Keratinocyte (primary cell): ENCODE data around the gene RBCK1. TPM values are rescaled to one million over a fixed set of nuclear protein-coding genes. Genes with fewer than 3 reads are reported as not detected.
A peak's percentile ranks its signal among the peaks of the same experiment; 100 is the strongest.

Experiments
- DNase-seq: peaks from one replicate; pipeline ENCODE4 v3.0.0-alpha.2; 2011; ENCODE audit warnings: low read depth, missing footprints, low spot score
- FAIRE-seq: peaks from 2 replicates; lab custom pipeline; 2011; peaks lifted over from hg19 to GRCh38; lab: Jason Lieb, UNC
- H2AFZ ChIP-seq: 2 replicates; pipeline ENCODE4 v1.6.0; 2012; ENCODE audit warnings: low read length, control low read depth, inconsistent platforms; ENCODE audit not compliant: control insufficient read depth
- H3K27ac ChIP-seq: 2 replicates; pipeline ENCODE4 v1.5.1; 2011; ENCODE audit warnings: low read length; ENCODE audit not compliant: control insufficient read depth, insufficient read depth
- H3K27me3 ChIP-seq: 3 replicates; pipeline ENCODE4 v1.6.0; 2011; ENCODE audit warnings: low read length; ENCODE audit not compliant: control insufficient read depth, insufficient read depth; ENCODE audit errors: extremely low read depth
- H3K36me3 ChIP-seq, 2 experiments: 2 replicates in 1 of 2; 3 replicates in 1 of 2; pipeline ENCODE4 v1.5.1; 2011; ENCODE audit warnings: low read length in 2 of 2, mild to moderate bottlenecking in 1 of 2; ENCODE audit not compliant: control insufficient read depth in 2 of 2, insufficient read depth in 2 of 2; ENCODE audit errors: extremely low read depth in 1 of 2
- H3K4me1 ChIP-seq: 3 replicates; pipeline ENCODE4 v1.5.1; 2011; ENCODE audit warnings: low read length; ENCODE audit not compliant: control insufficient read depth, insufficient read depth; ENCODE audit errors: extremely low read depth
- H3K4me2 ChIP-seq: 3 replicates; pipeline ENCODE4 v1.6.0; 2011; ENCODE audit warnings: low read depth, low read length; ENCODE audit not compliant: control insufficient read depth, insufficient read depth; ENCODE audit errors: extremely low read depth
- H3K4me3 ChIP-seq, 3 experiments: fragments of 200-600 bp in 1 of 3; sonication (generic) in 1 of 3; 2 replicates in 2 of 3; 3 replicates in 1 of 3; pipeline ENCODE4 v1.5.1; 2011 to 2016; ENCODE audit warnings: low read length in 3 of 3, mild to moderate bottlenecking in 3 of 3, control low read depth in 2 of 3, inconsistent platforms in 1 of 3, low read depth in 1 of 3, mixed read lengths in 1 of 3, mixed run types in 1 of 3, moderate library complexity in 1 of 3; ENCODE audit not compliant: control insufficient read depth in 2 of 3, insufficient read depth in 2 of 3; ENCODE audit errors: extremely low read depth in 1 of 3
- H3K79me2 ChIP-seq: 2 replicates; pipeline ENCODE4 v1.6.0; 2012; ENCODE audit warnings: low read length; ENCODE audit not compliant: control insufficient read depth, insufficient read depth
- H3K9ac ChIP-seq: 3 replicates; pipeline ENCODE4 v1.6.0; 2011; ENCODE audit warnings: low read length; ENCODE audit not compliant: control insufficient read depth, insufficient read depth; ENCODE audit errors: extremely low read depth
- H3K9me1 ChIP-seq: 3 replicates; pipeline ENCODE4 v1.6.0; 2011; ENCODE audit warnings: low read length; ENCODE audit not compliant: control insufficient read depth, insufficient read depth; ENCODE audit errors: extremely low read depth
- H3K9me3 ChIP-seq: 2 replicates; pipeline ENCODE4 v1.5.1; 2012; ENCODE audit warnings: low read depth, low read length; ENCODE audit not compliant: control insufficient read depth
- H4K20me1 ChIP-seq: 3 replicates; pipeline ENCODE4 v1.6.0; 2011; ENCODE audit warnings: low read length; ENCODE audit not compliant: control insufficient read depth, insufficient read depth; ENCODE audit errors: extremely low read depth
- EZH2 ChIP-seq: IDR thresholded peaks from one replicate; pipeline ENCODE4 v1.6.1; 2012; ENCODE audit warnings: inconsistent platforms, mild to moderate bottlenecking, low read length, moderate library complexity
- dilution Hi-C: fragments of 300-500 bp; cut with MboI; formaldehyde crosslinking; loops from one replicate; pipeline ENCODE4 v1.7.0; 2020; ENCODE audit warnings: low sequenced_read_pairs; ENCODE audit not compliant: extremely low pct_ligation_motif_present
- polyA plus RNA-seq, 5 experiments: library from polyadenylated mRNA; depleted of rRNA in 3 of 5; stranded (reverse) in 3 of 5; stranded (forward) in 1 of 5; unstranded in 1 of 5; fragments of >200 nt; gene quantifications; 1 replicate in 1 of 5; 2 replicates in 3 of 5; 3 replicates in 1 of 5; pipeline versions ENCODE4 v1.2.1 to v1.2.3, GENCODE V29; 2011 to 2012; ENCODE audit warnings: missing spikeins in 2 of 5, low read depth in 1 of 5, low replicate concordance in 1 of 5
- TF ChIP-seq, protein P1 (sequence below), 3 experiments: IDR thresholded peaks in 1 of 3; conservative IDR thresholded peaks in 1 of 3; optimal IDR thresholded peaks in 1 of 3; 2 replicates in 2 of 3; 3 replicates in 1 of 3; pipeline versions ENCODE3 to v1.5.1; 2011; ENCODE audit warnings: low read length in 3 of 3, mild to moderate bottlenecking in 3 of 3, moderate library complexity in 2 of 3, control low read depth in 1 of 3, inconsistent platforms in 1 of 3; ENCODE audit not compliant: insufficient read depth in 2 of 3; ENCODE audit errors: extremely low read depth in 1 of 3

Gene RBCK1
- polyA plus RNA-seq, 1 donor (not counting 4 experiments of a cell fraction or from before 2014, with no cell fraction given) = 136 TPM

DNA sequence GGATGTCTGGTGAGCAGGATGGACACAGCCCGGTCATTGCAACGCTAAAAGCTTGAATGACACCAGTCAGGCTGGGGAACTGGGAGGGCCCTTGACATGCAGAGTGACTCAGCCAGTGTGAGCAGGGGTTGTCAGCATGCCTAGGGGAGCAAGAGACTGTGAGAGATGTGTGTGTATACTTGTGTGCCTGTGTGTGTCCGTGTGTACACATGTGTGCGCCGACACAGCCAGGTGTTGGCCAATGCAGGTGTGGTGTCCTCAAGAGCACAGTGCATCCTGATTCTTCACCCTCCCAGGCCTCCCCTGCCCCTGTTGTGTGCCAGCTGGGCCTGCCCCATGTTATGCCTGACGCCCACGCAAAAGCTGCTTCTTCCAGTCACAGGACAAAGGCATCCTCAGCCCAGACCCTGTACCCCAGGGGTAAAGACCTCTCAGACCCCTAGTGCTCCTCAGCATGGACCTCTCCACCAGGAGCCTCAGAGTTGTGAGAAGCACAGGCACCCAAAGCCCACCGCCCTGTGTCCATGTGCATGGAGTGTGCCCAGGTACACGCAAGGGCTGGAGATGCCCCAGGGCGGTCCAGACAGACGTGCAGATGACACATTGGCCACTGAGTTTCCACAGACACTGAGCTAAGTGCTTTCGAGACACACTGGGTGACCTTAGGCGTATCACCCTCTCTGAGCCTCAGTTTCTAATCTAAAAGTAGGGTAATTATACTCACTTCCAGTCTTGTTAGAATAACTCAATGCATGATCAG is 44.6 kb upstream of the RBCK1 start:
- Histone ChIP-seq H3K9ac (peak overlapping the region; percentile 51), H3K27ac (peak overlapping the region; percentile 90), H3K36me3 (no peaks in the 10 kb centered on the region), H4K20me1 (no peaks in the 10 kb centered on the region), H3K27me3 (no peaks in the 10 kb centered on the region), H3K4me2 (peak overlapping the region; percentile 74), H3K4me3 (peak overlapping the region in 1 of 3 experiments; percentile 39), H3K79me2 (no peaks in the 10 kb centered on the region), H2AFZ (no peak overlapping the region), H3K9me1 (no peaks in the 10 kb centered on the region), H3K4me1 (peaks cover 68% of the 10 kb centered on the region), H3K9me3 (no peaks in the 10 kb centered on the region)
- no peak for TF ChIP-seq EZH2
- dilution Hi-C loops = no loop called here
- DNase-seq (no peak), FAIRE-seq (peak; percentile 92)

- Histone ChIP-seq H3K4me2 (peak overlapping the region; percentile 41), H3K27ac (peak overlapping the region; percentile 90), H3K9me3 (no peaks in the 10 kb centered on the region), H2AFZ (peak overlapping the region; percentile 45), H3K79me2 (no peaks in the 10 kb centered on the region), H3K36me3 (no peaks in the 10 kb centered on the region), H3K9ac (peak overlapping the region; percentile 56), H3K27me3 (no peaks in the 10 kb centered on the region), H4K20me1 (no peaks in the 10 kb centered on the region), H3K4me3 (peak overlapping the region in 1 of 3 experiments; percentile 9), H3K4me1 (peaks cover 61% of the 10 kb centered on the region), H3K9me1 (no peaks in the 10 kb centered on the region)
- dilution Hi-C loops = no loop called here
- TF ChIP-seq, protein P1, sequence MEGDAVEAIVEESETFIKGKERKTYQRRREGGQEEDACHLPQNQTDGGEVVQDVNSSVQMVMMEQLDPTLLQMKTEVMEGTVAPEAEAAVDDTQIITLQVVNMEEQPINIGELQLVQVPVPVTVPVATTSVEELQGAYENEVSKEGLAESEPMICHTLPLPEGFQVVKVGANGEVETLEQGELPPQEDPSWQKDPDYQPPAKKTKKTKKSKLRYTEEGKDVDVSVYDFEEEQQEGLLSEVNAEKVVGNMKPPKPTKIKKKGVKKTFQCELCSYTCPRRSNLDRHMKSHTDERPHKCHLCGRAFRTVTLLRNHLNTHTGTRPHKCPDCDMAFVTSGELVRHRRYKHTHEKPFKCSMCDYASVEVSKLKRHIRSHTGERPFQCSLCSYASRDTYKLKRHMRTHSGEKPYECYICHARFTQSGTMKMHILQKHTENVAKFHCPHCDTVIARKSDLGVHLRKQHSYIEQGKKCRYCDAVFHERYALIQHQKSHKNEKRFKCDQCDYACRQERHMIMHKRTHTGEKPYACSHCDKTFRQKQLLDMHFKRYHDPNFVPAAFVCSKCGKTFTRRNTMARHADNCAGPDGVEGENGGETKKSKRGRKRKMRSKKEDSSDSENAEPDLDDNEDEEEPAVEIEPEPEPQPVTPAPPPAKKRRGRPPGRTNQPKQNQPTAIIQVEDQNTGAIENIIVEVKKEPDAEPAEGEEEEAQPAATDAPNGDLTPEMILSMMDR (optimal IDR thresholded peaks at IDR 0.05 in 1 of 3, IDR thresholded peaks at IDR 0.05 in 1 of 3, conservative IDR thresholded peaks at IDR 0.05 in 1 of 3; ENCODE audit: extremely low read depth in 1 of 3, insufficient read depth in 2 of 3, low read length in 3 of 3) = no peak
- no peak for TF ChIP-seq EZH2
- DNase-seq = peak; percentile 99
- peak; percentile 99 for FAIRE-seq
Measured at GRCh38 chr20:364905-365794, 42.9 kb upstream of the RBCK1 start.
